ENCODE data around the gene CELSR1.

CELSR1 gene

DNA sequence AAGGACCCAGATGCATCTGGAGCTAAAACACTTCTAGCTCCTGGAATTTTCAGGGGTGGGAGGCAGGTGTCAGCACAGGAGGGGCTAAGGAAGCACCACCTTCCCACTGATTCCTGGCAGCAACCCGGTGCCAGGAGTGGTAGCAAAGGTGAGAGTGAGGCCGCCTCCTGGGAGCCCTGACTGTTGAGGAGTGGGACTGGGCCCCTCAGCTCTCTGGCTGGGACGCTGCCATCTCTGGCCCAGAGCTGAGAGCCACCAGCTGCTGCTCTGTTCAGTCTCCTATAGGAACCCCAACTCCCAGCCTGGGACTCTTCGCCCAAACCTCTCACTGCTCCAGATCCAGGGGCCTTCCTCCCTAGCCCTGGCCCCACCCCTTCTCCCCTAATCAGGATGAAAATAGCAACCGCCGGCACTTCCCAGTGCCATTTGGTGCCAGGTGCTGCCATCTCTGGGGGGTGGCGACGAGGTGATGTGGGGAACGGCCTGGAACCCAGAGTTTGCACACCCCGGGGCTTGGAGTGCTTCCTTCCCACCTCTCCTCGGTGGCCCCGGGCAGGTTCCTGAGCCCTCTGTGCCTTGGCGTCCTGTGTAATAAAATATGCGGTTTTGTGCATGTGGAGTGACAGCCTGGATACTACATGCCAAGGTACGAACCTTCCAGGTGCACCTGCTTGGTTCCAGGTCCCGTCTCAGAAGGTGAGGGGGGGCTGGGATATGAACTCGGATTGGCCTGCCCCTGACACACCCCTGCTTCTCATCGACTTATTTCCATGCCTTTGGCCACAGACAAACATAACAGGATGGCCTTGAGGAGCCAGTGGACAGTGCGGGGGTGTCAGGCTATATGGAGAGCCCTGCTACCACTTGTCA, 35.7 kb upstream of the CELSR1 start:
- in situ Hi-C loops (cut with HindIII; ENCODE audit: low pct_ligation_motif_present, low sequenced_read_pairs) = no loop called here
- TF ChIP-seq, protein P1, sequence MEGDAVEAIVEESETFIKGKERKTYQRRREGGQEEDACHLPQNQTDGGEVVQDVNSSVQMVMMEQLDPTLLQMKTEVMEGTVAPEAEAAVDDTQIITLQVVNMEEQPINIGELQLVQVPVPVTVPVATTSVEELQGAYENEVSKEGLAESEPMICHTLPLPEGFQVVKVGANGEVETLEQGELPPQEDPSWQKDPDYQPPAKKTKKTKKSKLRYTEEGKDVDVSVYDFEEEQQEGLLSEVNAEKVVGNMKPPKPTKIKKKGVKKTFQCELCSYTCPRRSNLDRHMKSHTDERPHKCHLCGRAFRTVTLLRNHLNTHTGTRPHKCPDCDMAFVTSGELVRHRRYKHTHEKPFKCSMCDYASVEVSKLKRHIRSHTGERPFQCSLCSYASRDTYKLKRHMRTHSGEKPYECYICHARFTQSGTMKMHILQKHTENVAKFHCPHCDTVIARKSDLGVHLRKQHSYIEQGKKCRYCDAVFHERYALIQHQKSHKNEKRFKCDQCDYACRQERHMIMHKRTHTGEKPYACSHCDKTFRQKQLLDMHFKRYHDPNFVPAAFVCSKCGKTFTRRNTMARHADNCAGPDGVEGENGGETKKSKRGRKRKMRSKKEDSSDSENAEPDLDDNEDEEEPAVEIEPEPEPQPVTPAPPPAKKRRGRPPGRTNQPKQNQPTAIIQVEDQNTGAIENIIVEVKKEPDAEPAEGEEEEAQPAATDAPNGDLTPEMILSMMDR (IDR thresholded peaks at IDR 0.05; ENCODE audit: low read depth, low read length, missing control alignments) = no peak
- no peak overlapping the region for H3K4me3 ChIP-seq (ENCODE audit: low read depth, low read length)
- H3K36me3 ChIP-seq (replicated peaks) = no peaks in the 10 kb centered on the region
- H3K27ac ChIP-seq = no peak overlapping the region
- no peaks in the 10 kb centered on the region for H3K27me3 ChIP-seq (replicated peaks)
- no peak for DNase-seq

DNA sequence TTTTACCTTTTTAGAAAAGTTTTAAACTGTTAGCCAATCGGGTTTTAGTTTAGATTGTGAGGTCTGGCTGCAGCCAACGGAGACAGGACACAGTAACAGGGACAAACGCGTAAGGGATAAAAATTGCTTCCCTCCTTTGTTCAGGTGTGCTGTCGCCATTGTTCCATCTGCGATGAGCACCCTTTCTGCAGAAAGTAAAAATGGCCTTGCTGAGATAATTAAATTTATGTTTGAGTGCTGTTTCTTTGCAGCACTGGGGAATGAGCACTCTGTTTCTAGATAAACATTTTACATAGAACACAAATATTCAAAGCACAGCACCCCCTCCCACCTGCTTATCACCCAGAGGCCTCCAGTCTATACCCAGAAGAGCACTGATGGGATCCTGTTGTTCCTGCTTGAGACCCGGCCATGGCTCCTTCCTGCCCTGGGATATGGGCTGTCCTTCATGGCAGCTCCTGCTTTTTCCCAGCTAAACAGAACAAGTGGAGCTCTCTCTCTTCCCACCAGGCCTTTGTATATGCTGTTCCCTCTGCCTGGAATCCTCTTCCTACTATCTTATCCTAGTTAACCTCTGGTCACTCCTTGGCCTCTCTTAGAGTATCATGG, 34.3 kb upstream of the CELSR1 start:
- in situ Hi-C loops (cut with HindIII; ENCODE audit: low pct_ligation_motif_present, low sequenced_read_pairs) = no loop called here
- Histone ChIP-seq H3K36me3 (replicated peaks) (no peaks in the 10 kb centered on the region), H3K27ac (no peak overlapping the region), H3K27me3 (replicated peaks) (no peaks in the 10 kb centered on the region), H3K4me3 (ENCODE audit: low read depth, low read length) (no peak overlapping the region)
- no peak for DNase-seq
- TF ChIP-seq, protein P1 (IDR thresholded peaks at IDR 0.05; ENCODE audit: low read depth, low read length, missing control alignments) = no peak

DNA sequence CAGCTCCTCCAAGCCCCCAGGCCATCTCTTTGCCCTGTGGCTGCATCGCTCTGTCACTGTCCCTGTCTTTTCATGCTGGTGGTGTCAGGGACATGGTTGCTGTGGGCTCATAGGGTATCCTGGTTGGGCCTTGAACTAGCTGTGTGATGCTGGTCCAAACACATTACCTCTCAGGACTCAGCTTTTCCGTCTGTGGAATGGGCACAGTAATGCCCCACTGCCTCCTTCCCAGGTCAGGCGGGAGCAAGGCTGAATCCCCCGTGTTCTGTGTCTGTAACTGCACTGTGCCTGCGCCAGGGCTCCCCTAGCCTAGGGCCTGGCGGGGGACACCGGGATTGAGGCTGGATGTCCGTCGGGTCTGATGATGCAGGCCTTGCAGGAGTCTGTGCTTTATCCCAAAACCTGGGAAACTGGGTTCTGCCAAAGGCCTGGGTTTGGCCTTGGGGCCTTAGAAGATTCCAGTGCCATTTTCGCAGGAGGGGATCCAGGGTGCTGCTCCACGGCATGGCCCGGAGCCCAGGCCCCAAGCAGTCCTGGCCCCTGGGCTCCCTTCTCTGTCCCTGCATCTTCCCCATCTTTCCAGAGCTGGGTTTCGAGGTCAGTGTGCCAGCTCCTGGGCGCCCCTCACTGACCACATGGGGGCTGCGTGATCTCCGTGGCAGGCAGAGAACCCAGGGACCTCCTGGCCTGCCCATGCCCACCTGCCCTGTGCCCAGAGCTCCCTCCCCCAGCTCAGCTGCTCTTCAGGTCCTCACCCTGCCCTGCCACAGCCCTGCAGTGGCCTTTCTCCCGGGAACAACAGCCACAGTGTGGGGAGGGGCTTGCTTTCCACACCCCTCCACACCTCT, 32.7 kb upstream of the CELSR1 start:
- no peaks in the 10 kb centered on the region for H3K36me3 ChIP-seq (replicated peaks)
- no peak overlapping the region for H3K4me3 ChIP-seq (ENCODE audit: low read depth, low read length)
- in situ Hi-C loops (cut with HindIII; ENCODE audit: low pct_ligation_motif_present, low sequenced_read_pairs) = no loop called here
- H3K27ac ChIP-seq = no peak overlapping the region
- TF ChIP-seq, protein P1 (IDR thresholded peaks at IDR 0.05; ENCODE audit: low read depth, low read length, missing control alignments) = no peak
- no peak for DNase-seq
- H3K27me3 ChIP-seq (replicated peaks) = no peaks in the 10 kb centered on the region

DNA sequence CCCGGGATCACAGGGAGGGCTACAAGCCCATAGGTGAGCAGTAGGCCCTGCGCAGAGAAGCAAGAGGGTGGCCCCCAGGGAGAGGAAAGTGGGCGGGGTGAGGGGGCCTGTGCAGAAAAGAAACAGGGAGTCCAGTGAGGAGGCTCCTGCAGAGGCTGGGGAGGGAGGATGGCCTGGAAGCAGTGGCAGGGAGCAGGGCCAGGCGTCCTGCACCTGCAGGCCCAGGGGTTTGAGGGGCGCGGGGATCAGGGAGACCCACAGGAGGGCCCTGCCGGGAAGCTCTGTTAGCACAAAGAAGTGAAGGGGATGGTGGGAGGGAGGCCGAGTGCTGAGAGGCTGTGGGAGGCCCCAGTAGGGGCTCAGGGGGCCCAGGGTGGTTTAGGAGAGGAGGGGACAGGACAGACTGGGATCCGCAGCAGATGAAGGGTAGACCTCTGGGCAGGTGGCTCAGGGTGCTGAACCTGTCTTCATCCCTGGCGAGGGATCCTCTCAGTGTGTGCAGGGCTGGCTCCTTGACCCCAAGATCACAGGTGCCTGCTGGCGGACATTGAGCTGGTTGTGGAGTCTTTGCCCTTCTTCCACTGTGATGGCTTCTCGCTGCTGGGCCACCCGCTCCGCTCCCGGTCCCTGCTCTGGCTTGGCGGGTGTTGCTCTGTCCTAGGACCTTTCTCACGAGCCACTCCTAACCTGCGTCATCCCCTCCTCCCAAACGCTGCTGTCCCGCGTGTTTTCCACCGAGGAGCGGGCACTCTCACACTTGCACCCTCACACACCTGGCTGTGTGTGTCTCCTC, 31.8 kb upstream of the CELSR1 start:
- no peak overlapping the region for H3K27ac ChIP-seq
- H3K4me3 ChIP-seq (ENCODE audit: low read depth, low read length) = no peak overlapping the region
- TF ChIP-seq, protein P1 (IDR thresholded peaks at IDR 0.05; ENCODE audit: low read depth, low read length, missing control alignments) = no peak
- DNase-seq = no peak
- in situ Hi-C loops (cut with HindIII; ENCODE audit: low pct_ligation_motif_present, low sequenced_read_pairs) = no loop called here
- no peaks in the 10 kb centered on the region for H3K27me3 ChIP-seq (replicated peaks)
- H3K36me3 ChIP-seq (replicated peaks) = no peaks in the 10 kb centered on the region

DNA sequence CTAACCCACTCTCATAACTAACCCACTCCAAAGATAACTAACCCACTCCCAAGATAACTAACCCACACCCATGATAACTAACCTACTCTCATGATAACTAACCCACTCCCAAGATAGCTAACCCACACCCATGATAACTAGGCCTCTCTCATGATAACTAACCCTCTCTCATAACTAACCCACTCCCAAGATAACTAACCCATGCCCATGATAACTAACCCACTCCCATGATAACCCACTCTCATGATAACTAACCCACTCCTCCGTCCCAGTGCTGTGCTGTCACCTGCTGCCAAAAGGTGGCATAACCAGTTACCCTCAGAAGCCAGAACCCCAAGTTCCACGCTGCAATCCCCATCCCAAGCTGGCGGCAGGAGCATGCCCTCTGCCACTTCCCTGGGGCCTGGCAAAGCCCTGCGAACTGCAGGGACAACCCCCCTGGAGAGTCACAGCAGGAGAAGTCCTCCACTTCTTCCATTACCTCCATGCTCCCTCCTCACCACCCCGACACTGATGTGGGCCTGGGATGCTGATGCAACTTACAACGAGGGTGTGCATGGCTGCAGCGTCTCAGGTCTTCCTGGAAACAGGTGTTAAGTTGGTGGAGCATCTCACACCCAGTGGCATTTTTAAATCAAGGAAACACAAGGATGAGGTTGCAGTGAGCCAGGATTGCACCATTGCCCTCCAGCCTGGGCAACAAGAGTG, 30.8 kb upstream of the CELSR1 start:
- in situ Hi-C loops (cut with HindIII; ENCODE audit: low pct_ligation_motif_present, low sequenced_read_pairs) = no loop called here
- H3K27ac ChIP-seq = no peak overlapping the region
- no peak for DNase-seq
- H3K27me3 ChIP-seq (replicated peaks) = no peaks in the 10 kb centered on the region
- no peaks in the 10 kb centered on the region for H3K36me3 ChIP-seq (replicated peaks)
- TF ChIP-seq, protein P1 (IDR thresholded peaks at IDR 0.05; ENCODE audit: low read depth, low read length, missing control alignments) = peak; percentile 17
- no peak overlapping the region for H3K4me3 ChIP-seq (ENCODE audit: low read depth, low read length)

Measured in brain microvascular endothelial cell (primary cell).